ENCODE measurements around the gene FAXC. TPM values are rescaled to one million over a fixed set of nuclear protein-coding genes. Genes with fewer than 3 reads are reported as not detected.
A peak's percentile ranks its signal among the peaks of the same experiment; 100 is the strongest.

The FAXC gene
- total and polyA plus RNA-seq, 2 of the 13 experiments (the other 11 are each of a cell fraction or from before 2014, with no cell fraction given) = 0.11 to 0.63 TPM

GRCh38 chr6:99393698-99394531, 44.4 kb upstream of the FAXC start, which contains the start of gene COQ3 (continued):
- no peak for TF ChIP-seq ZBTB34 (CRISPR knock-in tag; IDR thresholded peaks at IDR 0.05)
- no peak for TF ChIP-seq NFE2 (CRISPR knock-in tag; IDR thresholded peaks at IDR 0.05)
- TF ChIP-seq KDM6A (CRISPR knock-in tag; IDR thresholded peaks at IDR 0.05; ENCODE audit: low read depth) = 0 out of 2 replicates have a peak, but pooled peaks have one; percentile 24
- TF ChIP-seq SRY (CRISPR knock-in tag; IDR thresholded peaks at IDR 0.05) = peak; percentile 55; the same call in 1 of the 2 replicates
- TF ChIP-seq ZMYM3 (CRISPR knock-in tag; IDR thresholded peaks at IDR 0.05) = peak; percentile 24; the same call in 1 of the 2 replicates
- TF ChIP-seq ZFP37 (CRISPR knock-in tag; IDR thresholded peaks at IDR 0.05; ENCODE audit: borderline replicate concordance) = peak; percentile 31; the same call in 1 of the 2 replicates
- TF ChIP-seq ATAD3A (CRISPR knock-in tag; IDR thresholded peaks at IDR 0.05) = no peak
- TF ChIP-seq MIXL1 (CRISPR knock-in tag; IDR thresholded peaks at IDR 0.05) = no peak
- TF ChIP-seq, protein P1, sequence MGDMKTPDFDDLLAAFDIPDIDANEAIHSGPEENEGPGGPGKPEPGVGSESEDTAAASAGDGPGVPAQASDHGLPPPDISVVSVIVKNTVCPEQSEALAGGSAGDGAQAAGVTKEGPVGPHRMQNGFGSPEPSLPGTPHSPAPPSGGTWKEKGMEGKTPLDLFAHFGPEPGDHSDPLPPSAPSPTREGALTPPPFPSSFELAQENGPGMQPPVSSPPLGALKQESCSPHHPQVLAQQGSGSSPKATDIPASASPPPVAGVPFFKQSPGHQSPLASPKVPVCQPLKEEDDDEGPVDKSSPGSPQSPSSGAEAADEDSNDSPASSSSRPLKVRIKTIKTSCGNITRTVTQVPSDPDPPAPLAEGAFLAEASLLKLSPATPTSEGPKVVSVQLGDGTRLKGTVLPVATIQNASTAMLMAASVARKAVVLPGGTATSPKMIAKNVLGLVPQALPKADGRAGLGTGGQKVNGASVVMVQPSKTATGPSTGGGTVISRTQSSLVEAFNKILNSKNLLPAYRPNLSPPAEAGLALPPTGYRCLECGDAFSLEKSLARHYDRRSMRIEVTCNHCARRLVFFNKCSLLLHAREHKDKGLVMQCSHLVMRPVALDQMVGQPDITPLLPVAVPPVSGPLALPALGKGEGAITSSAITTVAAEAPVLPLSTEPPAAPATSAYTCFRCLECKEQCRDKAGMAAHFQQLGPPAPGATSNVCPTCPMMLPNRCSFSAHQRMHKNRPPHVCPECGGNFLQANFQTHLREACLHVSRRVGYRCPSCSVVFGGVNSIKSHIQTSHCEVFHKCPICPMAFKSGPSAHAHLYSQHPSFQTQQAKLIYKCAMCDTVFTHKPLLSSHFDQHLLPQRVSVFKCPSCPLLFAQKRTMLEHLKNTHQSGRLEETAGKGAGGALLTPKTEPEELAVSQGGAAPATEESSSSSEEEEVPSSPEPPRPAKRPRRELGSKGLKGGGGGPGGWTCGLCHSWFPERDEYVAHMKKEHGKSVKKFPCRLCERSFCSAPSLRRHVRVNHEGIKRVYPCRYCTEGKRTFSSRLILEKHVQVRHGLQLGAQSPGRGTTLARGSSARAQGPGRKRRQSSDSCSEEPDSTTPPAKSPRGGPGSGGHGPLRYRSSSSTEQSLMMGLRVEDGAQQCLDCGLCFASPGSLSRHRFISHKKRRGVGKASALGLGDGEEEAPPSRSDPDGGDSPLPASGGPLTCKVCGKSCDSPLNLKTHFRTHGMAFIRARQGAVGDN (CRISPR knock-in tag; IDR thresholded peaks at IDR 0.05) = peak; percentile 92
- 0 out of 2 replicates have a peak, but pooled peaks have one; percentile 21 for TF ChIP-seq MXD4 (CRISPR knock-in tag; IDR thresholded peaks at IDR 0.05)
- TF ChIP-seq ZNF333 (CRISPR knock-in tag; IDR thresholded peaks at IDR 0.05; ENCODE audit: borderline replicate concordance) = no peak
- no peak for TF ChIP-seq GRHL1 (CRISPR knock-in tag; conservative IDR thresholded peaks at IDR 0.05)
- no peak for TF ChIP-seq ZNF580 (CRISPR knock-in tag; IDR thresholded peaks at IDR 0.05; ENCODE audit: borderline replicate concordance, low read depth)
- TF ChIP-seq ZNF569 (CRISPR knock-in tag; IDR thresholded peaks at IDR 0.05; ENCODE audit: borderline replicate concordance) = no peak
- TF ChIP-seq CAMTA2 (CRISPR knock-in tag; IDR thresholded peaks at IDR 0.05; ENCODE audit: borderline replicate concordance) = no peak
- TF ChIP-seq ZNF615 (CRISPR knock-in tag; IDR thresholded peaks at IDR 0.05; ENCODE audit: borderline replicate concordance) = peak; percentile 81; the same call in 1 of the 2 replicates
- no peak for TF ChIP-seq ZNF138 (CRISPR knock-in tag; IDR thresholded peaks at IDR 0.05; ENCODE audit: low read depth)
- no peak; the same call in 1 of the 2 replicates for TF ChIP-seq HNF4A (CRISPR knock-in tag; IDR thresholded peaks at IDR 0.05)
- TF ChIP-seq ZNF883 (CRISPR knock-in tag; IDR thresholded peaks at IDR 0.05; ENCODE audit: not compliant biosample characterization) = no peak
- 0 out of 2 replicates have a peak, but pooled peaks have one; percentile 61 for TF ChIP-seq ZNF274 (CRISPR knock-in tag; IDR thresholded peaks at IDR 0.05)
- no peak for TF ChIP-seq CCAR2 (optimal IDR thresholded peaks at IDR 0.05; ENCODE audit: low read depth, low read length)
- no peak for TF ChIP-seq ZNF296 (CRISPR knock-in tag; conservative IDR thresholded peaks at IDR 0.05)
- no peak; the same call in 1 of the 2 replicates for TF ChIP-seq GATAD2A (CRISPR knock-in tag; IDR thresholded peaks at IDR 0.05)
